Measurements from ENCODE around the gene TRO.

The TRO gene

GRCh38 chrX:54922547-54922946 is 1.9 kb downstream of the TRO start:
- DNase-seq (ENCODE audit: low read depth) = no peak
- TF ChIP-seq CTCF (conservative IDR thresholded peaks at IDR 0.05; ENCODE audit: control insufficient read depth, insufficient read depth, low read depth, low read length) = no peak
- no peak overlapping the region for H3K4me3 ChIP-seq (ENCODE audit: control insufficient read depth, low read depth, low read length)

- no peak for DNase-seq (ENCODE audit: low read depth)
- H3K4me3 ChIP-seq (ENCODE audit: control insufficient read depth, low read depth, low read length) = no peak overlapping the region
- no peak for TF ChIP-seq CTCF (conservative IDR thresholded peaks at IDR 0.05; ENCODE audit: control insufficient read depth, insufficient read depth, low read depth, low read length)
Measured at GRCh38 chrX:54923376-54923775, 2.8 kb downstream of the TRO start.

- no peak for TF ChIP-seq CTCF (conservative IDR thresholded peaks at IDR 0.05; ENCODE audit: control insufficient read depth, insufficient read depth, low read depth, low read length)
- H3K4me3 ChIP-seq (ENCODE audit: control insufficient read depth, low read depth, low read length) = no peak overlapping the region
- DNase-seq (ENCODE audit: low read depth) = no peak
Measured at GRCh38 chrX:54926978-54927377, 6.4 kb downstream of the TRO start.

GRCh38 chrX:54928876-54929275 is 8.3 kb downstream of the TRO start:
- no peak overlapping the region for H3K4me3 ChIP-seq (ENCODE audit: control insufficient read depth, low read depth, low read length)
- no peak for TF ChIP-seq CTCF (conservative IDR thresholded peaks at IDR 0.05; ENCODE audit: control insufficient read depth, insufficient read depth, low read depth, low read length)
- DNase-seq (ENCODE audit: low read depth) = no peak

GRCh38 chrX:54930291-54931049 is 9.8 kb downstream of the TRO start:
- DNase-seq (ENCODE audit: low read depth) = no peak
- H3K4me3 ChIP-seq (ENCODE audit: control insufficient read depth, low read depth, low read length) = no peak overlapping the region
- TF ChIP-seq CTCF (conservative IDR thresholded peaks at IDR 0.05; ENCODE audit: control insufficient read depth, insufficient read depth, low read depth, low read length) = no peak

GRCh38 chrX:54931107-54931506 is 10.5 kb downstream of the TRO start:
- no peak overlapping the region for H3K4me3 ChIP-seq (ENCODE audit: control insufficient read depth, low read depth, low read length)
- TF ChIP-seq CTCF (conservative IDR thresholded peaks at IDR 0.05; ENCODE audit: control insufficient read depth, insufficient read depth, low read depth, low read length) = no peak
- no peak for DNase-seq (ENCODE audit: low read depth)

All from fibroblast of mammary gland (primary cell).